ENCODE measurements around the gene DHRS4L2.

GRCh38 chr14:23941669-23942068 is 47.1 kb upstream of the DHRS4L2 start:
- TF ChIP-seq CTCF (conservative IDR thresholded peaks at IDR 0.05; ENCODE audit: low read depth, low read length), result no peak
- TF ChIP-seq POLR2A (IDR thresholded peaks at IDR 0.05; ENCODE audit: low read depth, low read length), result no peak
- TF ChIP-seq MXI1 (IDR thresholded peaks at IDR 0.05; ENCODE audit: borderline replicate concordance, low read depth, low read length), result no peak
- no peak for TF ChIP-seq NFE2L2 (IDR thresholded peaks at IDR 0.05; ENCODE audit: low read depth, low read length)
- no peak for TF ChIP-seq MAFK (IDR thresholded peaks at IDR 0.05; ENCODE audit: low read depth, low read length)
- TF ChIP-seq RAD21 (IDR thresholded peaks at IDR 0.05; ENCODE audit: low read length), result no peak
- no peak for TF ChIP-seq SMC3 (IDR thresholded peaks at IDR 0.05; ENCODE audit: low read depth, low read length)
- TF ChIP-seq RCOR1 (IDR thresholded peaks at IDR 0.05; ENCODE audit: insufficient replicate concordance, low read length), result no peak
